NCI-H2107 treated with DMSO at 0.1 percent for 48 hours (cell line): ENCODE measurements around the gene ZNF682.
"Not testable (repeated sequence)": the region's sequence is repeated elsewhere in the genome, so short reads cannot be mapped to it uniquely, and the experiment has no call there.

Source experiments
- DNase-seq: peaks from one replicate; lab custom pipeline; 2025; ENCODE audit not compliant: unreplicated experiment; lab: John Stamatoyannopoulos, UW

ZNF682 gene

GRCh38 chr19:20039203-20039723 is at the start of gene ZNF682:
Gene ZNF682, minus strand, starts transcription at chr19:20039505. Its CDS starts 160 bp downstream, at chr19:20039345.
- peak; percentile 86 for DNase-seq

DNA sequence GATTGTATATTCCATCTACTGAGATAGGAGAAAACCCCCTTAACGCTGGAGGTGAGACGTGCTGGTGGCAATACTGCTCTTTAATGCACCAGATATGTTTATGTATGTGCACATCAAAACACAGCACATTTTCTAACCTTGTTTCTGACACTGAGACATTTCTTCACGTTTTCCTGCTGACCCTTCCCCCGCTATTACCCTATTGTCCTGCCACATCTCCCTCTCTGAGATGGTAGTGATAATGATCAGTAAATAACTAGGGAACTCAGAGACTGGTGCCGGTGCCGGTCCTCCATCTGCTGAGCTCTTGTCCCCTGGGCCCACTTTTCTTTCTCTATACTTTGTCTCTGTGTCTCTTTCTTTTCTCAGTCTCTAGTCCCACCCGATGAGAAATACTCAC is 43.6 kb upstream of the ZNF682 start:
- not testable (repeated sequence) for DNase-seq

GRCh38 chr19:20082232-20082833 is 43.0 kb upstream of the ZNF682 start:
- DNase-seq: not testable (repeated sequence)

GRCh38 chr19:20080656-20081055 is 41.4 kb upstream of the ZNF682 start:
- no peak for DNase-seq

DNA sequence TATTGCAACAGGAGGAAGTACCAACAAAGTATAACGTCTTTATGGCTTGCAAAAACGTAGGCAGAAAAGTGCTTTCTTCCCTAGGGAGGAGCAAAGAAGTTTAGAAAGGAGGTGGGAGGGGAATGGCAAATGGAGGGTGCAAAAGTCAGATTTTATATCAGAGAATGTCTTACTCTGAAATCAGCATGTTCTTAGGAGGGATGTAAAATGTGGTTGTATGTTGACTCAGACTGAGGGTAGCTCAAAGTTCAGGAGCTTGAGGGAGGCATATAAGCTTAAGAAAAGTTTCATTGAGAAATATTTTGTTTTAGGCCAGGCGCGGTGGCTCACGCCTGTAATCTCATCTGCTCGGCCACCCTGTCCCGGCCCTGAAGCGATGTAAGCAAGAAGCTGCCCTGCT is 40.2 kb upstream of the ZNF682 start:
- no peak for DNase-seq

DNA sequence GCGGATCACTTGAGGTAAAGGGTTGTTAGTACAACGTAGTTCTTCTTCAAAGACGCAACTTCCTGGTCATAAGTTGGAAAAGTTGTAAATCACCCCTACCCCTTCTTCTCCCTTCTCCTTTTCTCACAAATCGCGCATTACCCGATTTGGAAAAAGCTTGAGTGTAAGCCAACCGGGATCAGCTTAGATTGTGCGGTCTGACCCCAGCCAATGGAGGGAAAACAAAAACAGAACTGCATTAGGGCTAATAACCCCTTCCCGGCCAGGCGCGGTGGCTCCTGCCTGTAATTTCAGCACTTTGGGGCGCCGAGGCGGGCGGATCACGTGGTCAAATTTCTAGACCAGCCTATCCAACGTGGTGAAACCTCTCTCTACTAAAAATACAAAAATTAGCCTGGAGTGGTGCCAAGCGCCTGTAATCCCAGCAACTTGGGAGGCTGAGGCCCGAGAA is 39.3 kb upstream of the ZNF682 start:
- no peak for DNase-seq

GRCh38 chr19:20077791-20078463 is 38.6 kb upstream of the ZNF682 start, which contains the start of gene ZNF90:
Gene ZNF90, plus strand, starts transcription at chr19:20078000. Its CDS starts 133 bp downstream, at chr19:20078133.
- no peak for DNase-seq

DNA sequence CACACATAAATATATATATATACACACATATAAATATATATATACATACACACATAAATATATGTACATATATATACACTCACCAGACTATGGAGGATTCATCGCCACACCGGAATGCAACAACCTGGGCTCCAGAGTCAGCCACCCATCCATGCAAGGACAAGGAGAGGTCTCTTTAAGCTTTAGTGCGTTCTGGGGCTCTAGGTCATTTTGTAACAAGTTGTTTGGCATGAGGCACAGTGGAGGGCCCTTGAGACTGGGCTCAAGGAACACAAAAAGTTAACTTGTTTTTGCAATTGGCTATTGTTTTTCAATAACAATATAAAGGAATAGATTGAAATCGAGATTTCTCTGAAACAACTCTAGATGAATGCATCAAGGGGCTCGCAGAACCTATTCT is 33.6 kb upstream of the ZNF682 start:
- no peak for DNase-seq

DNA sequence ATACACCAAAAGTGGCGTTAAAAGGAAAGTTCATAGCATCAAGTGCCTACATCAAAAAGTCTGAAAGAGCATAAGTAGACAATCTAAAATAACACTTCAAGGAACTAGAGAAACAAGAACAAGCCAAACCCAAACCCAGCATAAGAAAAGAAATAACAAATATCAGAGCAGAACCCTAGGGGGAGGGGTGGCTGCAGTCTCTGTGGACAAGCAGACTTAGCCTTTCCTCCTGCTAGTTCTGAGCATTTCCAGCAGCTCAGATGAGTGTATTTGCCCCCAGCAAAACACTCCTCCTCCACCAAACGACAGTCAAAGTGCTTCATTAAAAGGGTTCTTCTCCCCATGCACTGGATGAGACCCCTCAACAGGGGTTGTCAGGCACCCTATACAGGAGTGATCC is 31.4 kb upstream of the ZNF682 start:
- DNase-seq: no peak

- DNase-seq: not testable (repeated sequence)
These were observed 29.3 kb upstream of the ZNF682 start for GRCh38 chr19:20068559-20068958.

GRCh38 chr19:20067943-20068342 is 28.6 kb upstream of the ZNF682 start:
- no peak for DNase-seq

DNA sequence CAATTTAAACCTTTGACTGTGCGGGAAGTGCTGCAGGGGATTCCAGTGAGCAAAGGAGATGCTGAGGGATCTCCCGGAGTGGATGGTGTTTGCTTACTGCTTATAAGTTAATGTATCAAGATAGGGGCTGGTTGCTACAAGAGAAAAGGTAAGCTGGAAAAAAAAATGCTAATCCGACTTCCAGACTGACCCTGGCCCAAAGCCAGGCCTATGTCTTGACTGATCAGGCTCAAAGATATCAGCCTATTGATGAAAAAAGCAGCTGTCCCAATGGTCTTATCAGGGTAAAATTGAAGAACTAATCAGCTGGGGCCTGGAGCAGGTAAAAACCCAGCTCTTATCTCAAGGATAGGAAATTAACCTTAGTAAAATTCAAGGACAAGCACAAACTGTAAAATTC is 27.6 kb upstream of the ZNF682 start:
- no peak for DNase-seq

- no peak for DNase-seq
These were observed 21.0 kb upstream of the ZNF682 start for GRCh38 chr19:20060282-20060681.

DNA sequence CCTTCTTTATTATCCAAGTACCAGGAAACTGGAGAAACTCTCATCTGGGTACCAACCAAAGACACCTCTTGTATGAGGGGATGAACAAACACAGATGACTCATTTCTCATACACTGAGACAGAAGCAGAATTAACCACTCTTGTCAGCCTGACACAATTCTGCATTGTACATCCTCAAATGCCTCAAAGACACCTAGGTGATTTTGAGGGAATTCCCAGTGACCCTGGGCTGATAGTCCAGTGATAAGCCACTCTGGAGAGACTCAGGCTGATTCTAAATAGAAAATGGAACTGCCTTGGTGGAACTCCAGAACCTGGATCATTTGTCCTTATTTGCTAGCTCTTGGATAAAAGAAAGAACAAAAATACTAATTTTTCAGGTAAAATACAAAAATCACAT is 19.4 kb upstream of the ZNF682 start:
- DNase-seq: not testable (repeated sequence)

DNA sequence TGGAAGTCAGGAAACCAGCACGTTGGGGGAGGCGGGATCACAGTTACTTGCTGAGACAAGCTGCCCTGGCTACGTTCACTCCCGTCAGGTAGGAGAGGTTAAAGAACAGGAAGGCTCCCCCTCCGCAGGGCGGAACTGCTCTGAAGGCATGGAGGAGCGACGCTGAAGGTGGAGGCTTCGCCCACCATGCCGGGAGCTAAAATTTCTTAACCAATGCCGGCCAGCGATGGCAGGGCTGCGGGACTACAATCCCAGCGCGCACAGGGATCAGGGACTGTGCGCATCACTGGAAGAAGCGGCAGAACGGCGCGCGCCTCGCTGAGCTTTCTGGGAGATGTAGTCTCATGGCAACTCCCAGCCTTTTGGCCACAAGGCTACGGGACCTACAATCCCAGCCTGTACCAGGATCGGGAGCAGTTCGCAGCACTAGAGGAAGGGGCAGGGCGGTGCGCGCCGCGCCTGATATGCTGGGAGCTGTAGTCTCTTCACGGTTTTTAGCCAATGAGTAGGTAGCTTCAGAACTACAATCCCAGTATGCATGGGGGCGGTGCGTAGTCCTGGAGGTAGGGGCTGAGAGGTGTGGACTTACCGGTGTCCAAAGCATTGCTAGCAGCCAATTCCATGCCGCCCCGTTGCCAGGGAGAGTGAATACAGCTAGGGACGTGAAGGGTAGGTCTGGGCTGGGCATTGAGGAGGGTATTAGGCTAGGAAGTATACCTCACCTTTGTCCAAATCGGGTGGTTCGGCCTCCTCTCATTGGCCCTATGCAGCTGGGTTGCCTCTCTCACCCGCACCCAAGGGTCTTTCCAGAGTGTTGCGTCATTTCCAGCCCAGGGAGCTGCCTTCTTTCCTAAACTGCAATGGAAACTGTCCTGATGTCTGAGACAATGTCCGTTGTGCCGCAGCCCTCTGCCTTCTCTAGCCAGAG is 12.8 kb upstream of the ZNF682 start:
- peak; percentile 89 for DNase-seq

DNA sequence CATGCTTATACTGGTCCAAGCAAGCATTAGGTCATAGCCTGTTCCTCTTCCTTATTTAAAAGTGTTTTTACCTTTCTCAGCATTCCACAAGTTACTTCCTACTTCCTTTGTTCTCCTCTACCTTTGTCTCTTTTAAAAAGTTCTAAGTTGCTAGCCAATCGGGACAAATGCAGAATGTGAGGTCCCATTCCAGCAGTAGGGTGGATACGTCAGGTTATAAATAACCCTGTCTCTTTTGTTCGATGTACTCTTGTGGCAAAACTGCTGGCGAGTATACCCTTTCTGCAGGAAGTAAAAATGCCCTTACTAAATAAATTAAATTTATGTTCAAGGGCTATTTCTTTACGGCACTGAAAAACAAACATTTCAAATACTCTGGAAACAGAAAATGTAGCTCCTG is 6.4 kb upstream of the ZNF682 start:
- DNase-seq: not testable (repeated sequence)

- DNase-seq: no peak
These were observed 5.4 kb upstream of the ZNF682 start for GRCh38 chr19:20044663-20045062.

DNA sequence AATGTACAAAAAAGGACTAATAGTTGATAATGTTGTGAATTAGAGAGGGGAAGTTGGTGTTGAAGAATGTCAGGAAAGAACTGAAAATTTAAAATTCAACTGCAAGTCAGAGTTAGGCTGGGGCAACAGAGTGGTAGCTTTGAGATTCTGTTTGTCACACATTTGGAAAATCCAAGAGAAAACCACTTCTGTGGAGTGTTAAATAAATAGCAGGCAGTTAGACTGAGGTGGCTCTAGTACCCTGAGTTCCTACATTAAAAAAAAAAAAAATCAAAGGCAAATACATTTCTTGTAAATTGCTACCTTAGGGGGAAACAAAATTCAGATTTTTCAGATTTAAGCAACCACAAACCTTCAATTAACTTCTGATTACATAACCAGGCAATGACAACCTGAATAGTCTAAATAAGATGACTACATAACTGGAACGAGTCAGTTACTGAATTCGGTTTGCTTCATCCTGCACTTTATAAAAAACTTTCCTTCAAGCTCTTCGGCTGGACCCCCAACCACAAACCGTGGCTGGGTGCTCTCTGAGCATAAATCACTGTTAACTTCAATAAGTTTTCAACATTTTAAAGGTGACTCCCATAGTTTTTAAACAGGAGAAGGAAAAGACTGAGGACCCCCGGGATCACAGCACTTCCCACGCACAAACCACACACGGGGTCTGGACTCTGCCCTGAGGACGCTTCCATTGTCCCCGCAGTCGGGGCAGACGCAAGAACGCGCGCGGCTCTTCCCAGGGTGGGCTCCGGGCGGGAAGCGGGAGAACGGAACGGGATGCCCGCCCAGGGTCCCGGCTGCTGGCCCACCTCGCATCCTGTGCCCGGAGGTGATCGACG is 725 bp downstream of the ZNF682 start:
- DNase-seq: no peak

DNA sequence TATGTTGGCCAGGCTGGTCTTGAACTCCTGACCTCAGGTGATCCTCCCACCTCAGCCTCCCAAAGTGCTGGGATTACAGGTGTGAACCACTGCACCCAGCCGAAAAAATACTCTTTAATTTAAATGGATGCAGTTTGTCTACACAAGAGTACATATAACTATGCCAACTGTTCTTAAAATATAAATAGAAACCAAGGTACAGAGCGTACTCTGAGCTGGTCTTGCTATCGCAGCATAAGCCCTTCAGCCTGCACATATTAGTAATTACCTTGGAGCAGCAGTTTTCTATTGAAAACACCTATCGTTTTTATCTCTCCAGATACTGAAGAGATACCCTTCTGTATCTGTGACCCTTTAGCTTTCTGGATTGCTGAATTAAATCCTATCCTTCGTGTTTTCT is 3.4 kb downstream of the ZNF682 start:
- DNase-seq: no peak

DNA sequence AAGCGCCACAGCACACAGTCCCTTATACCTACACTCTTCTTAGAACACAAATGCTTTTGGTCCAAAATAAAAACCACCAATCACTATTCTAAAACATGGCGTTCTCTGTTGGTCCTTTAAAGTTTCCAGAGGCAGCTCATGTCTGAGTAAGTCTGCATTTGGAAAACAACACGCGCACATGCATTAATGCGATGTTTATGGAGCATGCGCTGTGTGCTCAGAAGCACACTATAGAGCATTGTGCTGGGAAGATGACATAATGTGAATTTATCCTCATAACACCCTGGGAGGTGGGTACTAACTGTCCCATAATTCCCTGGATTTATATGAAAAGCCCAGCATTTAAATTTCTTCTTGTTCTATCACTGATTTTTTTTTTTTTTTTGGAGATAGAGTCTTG is 10.7 kb downstream of the ZNF682 start:
- DNase-seq: no peak
